IPS-15b (cell line): ENCODE results near the gene GLP1R.

Experiments used
- H3K27me3 ChIP-seq: one replicate; pipeline ENCODE4 v1.6.1; 2013; ENCODE audit warnings: low read length; ENCODE audit not compliant: control insufficient read depth, insufficient read depth
- H3K36me3 ChIP-seq: one replicate; pipeline ENCODE4 v1.6.1; 2013; ENCODE audit warnings: low read length; ENCODE audit not compliant: control insufficient read depth, insufficient read depth
- H3K4me1 ChIP-seq: one replicate; pipeline ENCODE4 v1.6.1; 2013; ENCODE audit warnings: mild to moderate bottlenecking, low read length; ENCODE audit not compliant: control insufficient read depth, insufficient read depth
- H3K4me3 ChIP-seq: one replicate; pipeline ENCODE4 v1.5.1; 2013; ENCODE audit warnings: low read depth, low read length
- H3K9ac ChIP-seq: one replicate; pipeline ENCODE4 v1.6.1; 2013; ENCODE audit warnings: low read depth, mild to moderate bottlenecking, low read length
- H3K9me3 ChIP-seq: one replicate; pipeline ENCODE4 v1.6.1; 2013; ENCODE audit warnings: mild to moderate bottlenecking, low read length; ENCODE audit not compliant: control insufficient read depth, insufficient read depth

Gene GLP1R

DNA sequence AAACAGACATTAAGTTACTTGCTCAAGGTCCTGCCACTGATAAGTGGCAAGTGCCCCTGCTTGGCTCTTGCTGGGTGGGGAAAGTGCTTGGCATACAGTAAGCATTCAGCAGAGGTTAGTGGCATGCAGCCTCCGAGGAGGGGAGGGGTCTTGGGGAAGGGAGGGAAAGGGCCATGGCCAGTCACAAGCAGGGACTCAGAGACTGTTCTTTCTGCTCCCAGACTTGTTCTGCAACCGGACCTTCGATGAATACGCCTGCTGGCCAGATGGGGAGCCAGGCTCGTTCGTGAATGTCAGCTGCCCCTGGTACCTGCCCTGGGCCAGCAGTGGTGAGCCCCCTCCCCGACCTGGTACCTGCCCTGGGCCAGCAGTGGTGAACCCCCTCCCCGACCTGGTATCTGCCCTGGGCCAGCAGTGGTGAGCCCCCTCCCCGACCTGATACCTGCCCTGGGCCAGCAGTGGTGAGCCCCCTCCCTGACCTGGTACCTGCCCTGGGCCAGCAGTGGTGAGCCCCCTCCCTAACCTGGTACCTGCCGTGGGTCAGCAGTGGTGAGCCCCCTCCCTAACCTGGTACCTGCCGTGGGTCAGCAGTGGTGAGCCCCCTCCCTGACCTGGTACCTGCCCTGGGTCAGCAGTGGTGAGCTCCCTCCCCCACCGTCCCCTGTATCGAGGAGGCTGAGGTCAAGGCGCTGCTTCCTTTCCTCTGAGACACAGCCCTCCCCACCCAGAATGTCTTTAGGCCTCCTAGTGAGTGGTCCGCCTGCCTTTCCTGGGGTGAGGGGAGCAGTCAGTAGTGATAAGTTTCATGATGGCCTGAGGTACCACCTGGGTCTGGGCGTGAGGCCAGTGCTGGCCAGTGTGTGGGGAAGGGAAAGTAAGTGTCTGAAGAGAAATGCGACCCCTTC is 8.9 kb downstream of the GLP1R start:
- no peak overlapping the region for H3K9ac ChIP-seq
- H3K4me3 ChIP-seq: no peak overlapping the region
- H3K36me3 ChIP-seq: no peaks in the 10 kb centered on the region
- peaks cover 7% of the 10 kb centered on the region for H3K4me1 ChIP-seq
- H3K9me3 ChIP-seq: no peaks in the 10 kb centered on the region
- no peaks in the 10 kb centered on the region for H3K27me3 ChIP-seq

DNA sequence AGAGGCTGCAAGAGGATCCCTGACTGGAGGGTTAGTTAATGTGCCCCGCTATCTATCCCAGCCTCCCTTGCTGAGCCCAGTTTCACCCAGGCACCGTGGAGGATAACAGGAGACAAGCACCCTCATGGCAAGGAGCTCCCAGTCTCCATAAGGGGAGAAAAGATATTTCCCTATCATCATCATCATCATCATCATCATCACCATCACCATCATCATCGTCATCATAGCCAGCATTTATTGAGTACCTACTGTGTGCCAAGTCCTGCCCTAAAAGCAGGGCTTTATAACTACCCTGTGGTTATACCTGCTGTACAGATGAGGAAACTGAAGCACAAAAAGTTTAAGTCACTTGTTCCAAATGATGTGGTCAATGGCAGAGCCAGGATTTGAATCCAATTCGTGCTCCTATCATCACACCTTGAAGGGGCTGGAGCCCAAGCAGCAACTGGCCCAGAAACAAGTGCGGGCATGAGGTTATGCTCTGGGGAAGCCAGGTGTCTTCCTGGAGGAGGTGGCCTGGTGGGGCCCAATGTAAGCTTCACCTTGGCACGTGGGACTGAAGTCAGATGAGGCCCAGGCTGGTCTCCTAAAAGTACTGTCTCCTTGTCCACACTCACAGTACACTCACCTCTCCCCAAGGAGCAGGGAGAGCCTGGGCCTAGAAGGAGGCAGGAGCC is 10.0 kb downstream of the GLP1R start:
- Histone ChIP-seq H3K9me3 (no peaks in the 10 kb centered on the region), H3K4me1 (peaks cover 7% of the 10 kb centered on the region), H3K4me3 (no peak overlapping the region), H3K9ac (no peak overlapping the region), H3K27me3 (no peaks in the 10 kb centered on the region), H3K36me3 (no peaks in the 10 kb centered on the region)

DNA sequence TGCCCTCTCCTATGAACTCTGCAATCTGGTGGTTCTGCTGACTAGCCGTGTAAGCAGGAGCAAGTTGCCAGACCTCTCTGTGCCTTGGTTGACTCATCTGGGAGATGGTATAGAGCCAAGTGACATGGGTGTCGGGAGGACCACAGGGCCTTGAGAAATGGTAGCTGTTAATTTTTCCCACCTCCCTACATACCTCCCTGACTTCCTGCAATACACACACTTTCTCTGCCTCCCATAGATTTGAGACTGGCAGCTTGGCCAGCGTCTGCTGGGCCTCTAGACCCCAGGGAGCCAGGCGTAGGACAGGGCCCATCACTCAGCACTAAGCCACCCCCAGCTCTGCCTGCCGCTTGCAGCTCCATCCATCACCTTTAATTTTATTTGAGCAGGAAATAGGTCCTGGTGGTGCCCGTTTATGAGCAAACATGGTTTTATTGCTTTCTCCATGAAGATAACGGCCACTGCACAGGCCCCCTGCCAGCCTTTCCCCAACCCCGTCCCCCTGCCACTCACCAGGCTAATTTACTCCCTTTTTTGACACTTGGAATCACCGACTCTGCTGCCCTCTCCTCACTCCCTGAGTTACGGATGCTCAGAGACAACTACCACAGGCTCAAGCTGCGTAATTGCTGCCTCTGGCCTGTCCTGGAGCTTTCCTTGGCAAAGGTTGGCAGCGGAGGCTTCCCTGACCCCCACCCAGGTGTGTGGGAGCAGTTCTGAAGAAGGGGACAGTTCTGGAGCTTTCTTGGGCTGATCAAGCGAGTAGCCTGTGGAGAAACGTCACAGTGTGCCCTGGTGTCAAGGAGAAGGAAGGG is 11.1 kb downstream of the GLP1R start:
- H3K9ac ChIP-seq: no peak overlapping the region
- H3K36me3 ChIP-seq: no peaks in the 10 kb centered on the region
- no peaks in the 10 kb centered on the region for H3K9me3 ChIP-seq
- H3K4me3 ChIP-seq: no peak overlapping the region
- H3K4me1 ChIP-seq: no peaks in the 10 kb centered on the region
- no peaks in the 10 kb centered on the region for H3K27me3 ChIP-seq

DNA sequence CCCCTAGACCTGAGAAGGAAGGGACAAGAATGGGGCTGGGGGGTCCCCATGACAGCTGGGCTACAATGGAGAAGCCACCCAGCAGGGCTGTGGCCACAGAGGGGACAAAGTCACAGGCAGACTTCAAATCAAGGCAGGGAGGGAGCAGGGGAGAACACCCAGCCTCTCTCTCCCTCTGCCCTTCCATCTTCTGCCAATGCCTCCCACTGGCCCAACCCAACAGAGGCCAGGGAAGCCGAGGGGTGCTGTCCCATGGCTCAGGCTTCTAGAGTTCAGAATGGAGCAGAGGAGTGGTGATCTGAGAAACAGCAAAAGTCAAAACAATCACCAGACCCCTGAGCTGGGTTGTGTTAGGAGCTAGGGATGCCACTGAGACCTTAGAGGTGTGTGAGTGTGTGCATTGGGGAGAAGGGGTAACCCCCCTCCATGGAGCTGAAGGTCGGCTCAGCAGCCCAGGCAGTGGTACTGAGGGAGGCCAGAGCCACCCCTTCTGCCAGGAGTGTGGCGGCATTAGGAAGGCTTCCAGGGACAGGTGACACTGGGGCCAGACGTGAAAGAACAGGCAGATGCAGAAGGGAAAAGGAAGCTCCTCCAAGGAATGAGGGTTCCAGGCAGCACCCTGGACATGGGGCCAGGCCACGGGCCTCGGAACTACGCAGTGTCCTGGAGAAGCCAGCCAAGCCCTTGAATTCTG is 12.0 kb downstream of the GLP1R start:
- H3K4me3 ChIP-seq: no peak overlapping the region
- H3K27me3 ChIP-seq: no peaks in the 10 kb centered on the region
- H3K36me3 ChIP-seq: no peaks in the 10 kb centered on the region
- no peaks in the 10 kb centered on the region for H3K9me3 ChIP-seq
- H3K9ac ChIP-seq: no peak overlapping the region
- no peaks in the 10 kb centered on the region for H3K4me1 ChIP-seq

DNA sequence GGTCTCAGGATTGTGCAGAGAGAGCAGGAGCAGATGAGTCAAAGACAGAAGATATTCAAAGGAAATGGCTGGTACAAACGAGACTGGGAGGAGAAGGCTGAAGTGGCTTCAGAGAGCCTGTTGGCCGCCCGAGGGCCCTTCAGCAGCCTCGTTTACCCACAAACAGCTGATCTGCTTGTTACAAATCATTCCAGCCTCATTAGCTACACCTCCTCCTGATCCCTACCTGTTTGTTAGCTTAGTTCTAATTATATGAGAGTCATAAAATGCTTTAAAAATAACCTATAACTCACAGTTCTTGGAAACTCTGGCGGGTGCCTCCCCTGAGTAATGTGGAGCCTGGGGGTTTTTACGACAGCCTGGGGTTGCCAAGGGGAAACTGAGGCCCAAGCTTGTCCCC is 12.6 kb downstream of the GLP1R start:
- H3K4me1 ChIP-seq: no peaks in the 10 kb centered on the region
- no peaks in the 10 kb centered on the region for H3K27me3 ChIP-seq
- H3K9ac ChIP-seq: no peak overlapping the region
- no peak overlapping the region for H3K4me3 ChIP-seq
- no peaks in the 10 kb centered on the region for H3K36me3 ChIP-seq
- no peaks in the 10 kb centered on the region for H3K9me3 ChIP-seq

DNA sequence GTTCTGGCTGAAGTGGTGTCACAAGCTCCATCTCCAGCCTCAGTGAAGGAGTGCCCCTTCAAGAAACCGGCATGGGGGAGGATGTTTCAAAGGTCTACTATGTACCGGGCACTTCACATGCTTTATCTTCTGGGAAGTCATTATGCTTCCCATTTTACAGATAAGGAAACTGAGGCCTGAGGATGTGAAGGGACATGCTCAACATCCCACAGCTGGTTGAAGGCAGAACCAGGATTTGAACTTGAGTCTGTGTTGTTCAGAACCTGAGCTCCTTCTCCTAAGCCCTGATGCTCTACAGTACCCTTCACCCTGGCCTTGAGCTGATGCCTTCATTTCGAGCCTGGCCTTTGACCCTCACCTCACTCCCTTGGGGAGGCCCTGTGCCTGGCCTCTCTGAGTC is 13.0 kb downstream of the GLP1R start:
- Histone ChIP-seq H3K4me3 (no peak overlapping the region), H3K36me3 (no peaks in the 10 kb centered on the region), H3K4me1 (no peaks in the 10 kb centered on the region), H3K9me3 (no peaks in the 10 kb centered on the region), H3K27me3 (no peaks in the 10 kb centered on the region), H3K9ac (no peak overlapping the region)

DNA sequence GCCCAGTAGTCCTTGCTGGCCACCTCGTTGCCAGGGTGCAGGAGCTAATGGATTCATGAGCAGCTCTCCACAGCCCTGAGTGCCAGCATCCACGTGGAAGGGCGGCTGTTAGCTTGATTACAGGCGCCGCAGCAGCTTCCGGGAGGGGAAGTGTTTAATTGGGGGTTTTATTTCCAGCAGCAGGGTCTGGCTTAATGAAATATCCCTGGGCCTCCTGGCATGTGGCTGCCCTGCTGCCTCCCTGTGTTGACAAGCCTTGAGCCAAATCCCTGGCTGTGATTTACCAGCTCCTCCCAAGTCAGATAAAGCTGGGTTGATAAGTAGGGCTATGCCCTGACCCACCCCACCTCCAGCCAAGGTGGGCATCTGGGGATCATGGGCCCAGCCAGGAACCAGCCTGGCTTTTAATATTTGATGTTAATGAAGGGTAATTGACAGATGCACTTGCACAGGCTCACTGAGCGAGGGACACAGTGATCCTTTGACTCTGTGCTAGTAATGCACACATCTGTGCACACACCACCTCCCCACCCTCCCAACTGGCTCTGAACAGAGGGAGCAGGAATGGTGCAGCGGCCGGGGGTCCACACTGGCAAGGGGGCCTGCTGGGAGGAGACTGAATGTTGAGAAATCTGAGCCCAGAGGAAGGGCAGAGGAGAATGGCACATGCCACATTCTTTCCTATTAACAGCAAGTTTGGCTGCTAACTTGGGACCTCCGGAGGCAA is 13.6 kb downstream of the GLP1R start:
- Histone ChIP-seq H3K27me3 (no peaks in the 10 kb centered on the region), H3K36me3 (no peaks in the 10 kb centered on the region), H3K4me1 (no peaks in the 10 kb centered on the region), H3K9me3 (no peaks in the 10 kb centered on the region), H3K4me3 (no peak overlapping the region), H3K9ac (no peak overlapping the region)

DNA sequence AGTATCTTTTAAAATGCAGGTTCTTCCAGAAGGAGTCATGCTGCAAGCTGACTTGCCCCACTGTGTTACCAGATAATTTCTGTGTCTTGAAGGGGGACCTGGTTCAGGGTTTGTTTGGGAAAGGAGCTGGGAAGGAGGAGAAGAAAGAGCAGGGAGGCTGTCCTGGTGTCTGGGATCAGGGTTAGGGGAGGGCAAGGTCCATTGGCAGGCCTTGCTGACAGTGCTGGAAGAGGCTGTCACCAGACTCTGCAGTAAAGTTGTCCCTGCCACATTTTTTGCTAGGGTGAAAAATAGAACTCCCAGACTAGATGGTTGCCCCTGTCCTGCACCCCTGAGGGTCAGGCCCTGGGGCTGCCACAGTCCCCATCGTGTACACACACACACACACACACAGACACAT is 14.9 kb downstream of the GLP1R start:
- Histone ChIP-seq H3K27me3 (no peaks in the 10 kb centered on the region), H3K4me1 (no peaks in the 10 kb centered on the region), H3K9ac (no peak overlapping the region), H3K4me3 (no peak overlapping the region), H3K9me3 (no peaks in the 10 kb centered on the region), H3K36me3 (no peaks in the 10 kb centered on the region)

DNA sequence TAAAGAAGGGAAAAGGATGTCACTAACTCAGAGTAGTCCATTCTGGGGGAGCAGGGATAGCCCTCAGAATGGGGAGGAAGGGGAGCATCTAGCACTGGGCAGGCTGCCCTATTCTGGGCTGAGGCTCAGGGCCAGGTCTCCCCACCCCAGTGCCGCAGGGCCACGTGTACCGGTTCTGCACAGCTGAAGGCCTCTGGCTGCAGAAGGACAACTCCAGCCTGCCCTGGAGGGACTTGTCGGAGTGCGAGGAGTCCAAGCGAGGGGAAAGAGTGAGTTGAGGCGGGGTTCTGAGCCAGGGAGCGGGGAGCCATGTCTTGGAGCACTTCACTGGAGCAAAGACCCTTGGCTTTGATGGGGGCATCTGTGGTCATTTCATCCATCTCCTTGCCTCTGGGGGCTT is 17.0 kb downstream of the GLP1R start:
- Histone ChIP-seq H3K9me3 (no peaks in the 10 kb centered on the region), H3K9ac (no peak overlapping the region), H3K4me1 (no peaks in the 10 kb centered on the region), H3K36me3 (no peaks in the 10 kb centered on the region), H3K4me3 (no peak overlapping the region), H3K27me3 (no peaks in the 10 kb centered on the region)

DNA sequence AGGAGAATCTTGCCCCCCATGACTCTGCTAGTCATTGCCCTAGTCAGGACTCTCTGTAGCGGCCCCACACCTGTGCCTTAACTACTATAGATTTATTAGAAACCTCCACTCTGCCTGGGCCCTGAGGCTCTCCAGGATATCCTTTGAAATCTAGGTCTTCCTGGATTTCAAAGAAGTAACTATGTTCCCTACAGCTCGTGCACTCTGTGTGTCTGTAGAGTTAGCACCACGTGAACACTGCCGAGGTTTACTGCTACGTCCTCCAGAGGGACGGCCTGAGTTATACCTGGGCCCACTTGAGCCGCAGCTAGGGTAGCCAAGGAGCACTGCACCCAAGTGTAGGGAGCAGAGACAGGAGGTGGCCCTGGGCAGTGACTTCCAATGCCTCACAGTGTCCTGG is 19.8 kb downstream of the GLP1R start:
- H3K4me3 ChIP-seq: no peak overlapping the region
- H3K9ac ChIP-seq: no peak overlapping the region
- no peaks in the 10 kb centered on the region for H3K9me3 ChIP-seq
- H3K4me1 ChIP-seq: no peaks in the 10 kb centered on the region
- no peaks in the 10 kb centered on the region for H3K27me3 ChIP-seq
- no peaks in the 10 kb centered on the region for H3K36me3 ChIP-seq

DNA sequence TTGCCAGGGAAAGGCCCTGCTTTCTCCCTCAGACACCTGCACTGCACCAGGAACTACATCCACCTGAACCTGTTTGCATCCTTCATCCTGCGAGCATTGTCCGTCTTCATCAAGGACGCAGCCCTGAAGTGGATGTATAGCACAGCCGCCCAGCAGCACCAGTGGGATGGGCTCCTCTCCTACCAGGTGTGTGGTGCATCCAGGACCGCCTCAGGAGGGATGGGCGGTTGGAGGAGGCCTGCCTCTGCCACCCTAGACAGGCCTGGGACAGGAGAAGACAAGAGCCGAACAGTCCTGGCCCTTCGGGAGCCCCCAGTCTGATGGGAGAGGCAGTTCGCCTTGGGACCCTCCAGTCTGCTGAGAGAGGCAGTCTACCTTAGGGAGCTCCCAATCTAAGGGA is 24.2 kb downstream of the GLP1R start:
- no peaks in the 10 kb centered on the region for H3K27me3 ChIP-seq
- H3K4me1 ChIP-seq: no peaks in the 10 kb centered on the region
- H3K36me3 ChIP-seq: no peaks in the 10 kb centered on the region
- H3K4me3 ChIP-seq: no peak overlapping the region
- no peak overlapping the region for H3K9ac ChIP-seq
- no peaks in the 10 kb centered on the region for H3K9me3 ChIP-seq
